Astrocyte (in vitro differentiated cells and primary cell): Measurements from ENCODE around the gene POTEJ. TPM values are rescaled to one million over a fixed set of nuclear protein-coding genes. Genes with fewer than 3 reads are reported as not detected.
"Not testable (repeated sequence)": the region's sequence is repeated elsewhere in the genome, so short reads cannot be mapped to it uniquely, and the experiment has no call there.

Experiments used
- DNase-seq: peaks from one replicate; pipeline ENCODE4 v3.0.0-alpha.2; 2010; ENCODE audit warnings: low read depth
- FAIRE-seq: peaks from 2 replicates; lab custom pipeline; 2011; peaks lifted over from hg19 to GRCh38; lab: Jason Lieb, UNC
- H2AFZ ChIP-seq: 2 replicates; pipeline ENCODE4 v1.6.0; 2012; ENCODE audit warnings: low read depth, low read length, inconsistent platforms
- H3K27ac ChIP-seq: 2 replicates; pipeline ENCODE4 v1.5.1; 2011; ENCODE audit warnings: low read depth, low read length, inconsistent platforms
- H3K27me3 ChIP-seq: 2 replicates; pipeline ENCODE4 v1.6.0; 2011; ENCODE audit warnings: low read length, inconsistent platforms; ENCODE audit not compliant: insufficient read depth
- H3K36me3 ChIP-seq: 2 replicates; pipeline ENCODE4 v1.5.1; 2011; ENCODE audit warnings: low read length, inconsistent platforms; ENCODE audit not compliant: insufficient read depth
- H3K4me1 ChIP-seq: 2 replicates; pipeline ENCODE4 v1.5.1; 2011; ENCODE audit warnings: low read length, inconsistent platforms; ENCODE audit not compliant: insufficient read depth
- H3K4me2 ChIP-seq: 2 replicates; pipeline ENCODE4 v1.6.0; 2012; ENCODE audit warnings: low read length, inconsistent platforms
- H3K4me3 ChIP-seq: 2 replicates; pipeline ENCODE4 v1.5.1; 2011; ENCODE audit warnings: low read depth, mild to moderate bottlenecking, low read length, inconsistent platforms; ENCODE audit not compliant: insufficient read depth
- H3K79me2 ChIP-seq: 2 replicates; pipeline ENCODE4 v1.6.0; 2012; ENCODE audit warnings: mild to moderate bottlenecking, low read length, inconsistent platforms; ENCODE audit not compliant: insufficient read depth
- H3K9ac ChIP-seq: 2 replicates; pipeline ENCODE4 v1.6.0; 2012; ENCODE audit warnings: mild to moderate bottlenecking, low read length, inconsistent platforms
- H3K9me3 ChIP-seq: 2 replicates; pipeline ENCODE4 v1.5.1; 2012; ENCODE audit warnings: low read depth, mild to moderate bottlenecking, low read length, inconsistent platforms; ENCODE audit not compliant: insufficient read depth
- H4K20me1 ChIP-seq: 2 replicates; pipeline ENCODE4 v1.6.0; 2012; ENCODE audit warnings: low read length, inconsistent platforms; ENCODE audit not compliant: insufficient read depth
- H3K27ac Mint-ChIP-seq: one replicate; pipeline ENCODE4 v1.8.0; 2021; ENCODE audit warnings: mild to moderate bottlenecking, mixed read lengths; ENCODE audit not compliant: unreplicated experiment
- H3K27me3 Mint-ChIP-seq: one replicate; pipeline ENCODE4 v1.8.0; 2021; ENCODE audit warnings: low read depth, mixed read lengths; ENCODE audit not compliant: unreplicated experiment
- H3K36me3 Mint-ChIP-seq: one replicate; pipeline ENCODE4 v1.8.0; 2021; ENCODE audit warnings: low read depth, mixed read lengths; ENCODE audit not compliant: unreplicated experiment
- H3K4me1 Mint-ChIP-seq: one replicate; pipeline ENCODE4 v1.8.0; 2021; ENCODE audit warnings: low read depth, mixed read lengths; ENCODE audit not compliant: unreplicated experiment
- H3K4me3 Mint-ChIP-seq: one replicate; pipeline ENCODE4 v1.8.0; 2021; ENCODE audit warnings: mild to moderate bottlenecking, moderate library complexity, mixed read lengths; ENCODE audit not compliant: unreplicated experiment
- H3K9me3 Mint-ChIP-seq: one replicate; pipeline ENCODE4 v1.8.0; 2021; ENCODE audit warnings: mild to moderate bottlenecking, mixed read lengths; ENCODE audit not compliant: unreplicated experiment
- total RNA-seq: library from RNA; stranded (reverse); gene quantifications from 2 replicates; pipeline ENCODE4 v1.2.1, GENCODE V29; 2021

The POTEJ gene
- total RNA-seq, 1 donor from 2014 or later = not detected

- H2AFZ ChIP-seq, H3K4me3 ChIP-seq, H3K27ac ChIP-seq, H3K4me3 Mint-ChIP-seq, H3K9me3 Mint-ChIP-seq, H3K4me2 ChIP-seq, H3K4me1 ChIP-seq, H3K4me1 Mint-ChIP-seq, H3K79me2 ChIP-seq, H3K9me3 ChIP-seq, H3K27me3 ChIP-seq, H3K36me3 ChIP-seq, H3K36me3 Mint-ChIP-seq, H4K20me1 ChIP-seq, H3K27ac Mint-ChIP-seq, H3K9ac ChIP-seq, DNase-seq, FAIRE-seq, H3K27me3 Mint-ChIP-seq: not testable (repeated sequence)
Observed at GRCh38 chr2:130664506-130664905, 53.3 kb downstream of the POTEJ start.

- H3K4me3 Mint-ChIP-seq, H3K27me3 ChIP-seq, H4K20me1 ChIP-seq, H3K4me3 ChIP-seq, H3K4me2 ChIP-seq, H3K36me3 ChIP-seq, H3K4me1 Mint-ChIP-seq, H3K9me3 ChIP-seq, H2AFZ ChIP-seq, H3K27ac Mint-ChIP-seq, H3K27me3 Mint-ChIP-seq, H3K4me1 ChIP-seq, H3K27ac ChIP-seq, H3K9me3 Mint-ChIP-seq, H3K36me3 Mint-ChIP-seq, H3K79me2 ChIP-seq, DNase-seq, FAIRE-seq, H3K9ac ChIP-seq: not testable (repeated sequence)
Observed at GRCh38 chr2:130665596-130665995, 54.4 kb downstream of the POTEJ start.

GRCh38 chr2:130667516-130667915, 56.3 kb downstream of the POTEJ start:
- H3K79me2 ChIP-seq, H4K20me1 ChIP-seq, H3K9me3 ChIP-seq, H3K4me1 ChIP-seq, H2AFZ ChIP-seq, H3K36me3 Mint-ChIP-seq, H3K4me2 ChIP-seq, H3K27ac ChIP-seq, H3K9ac ChIP-seq, H3K27ac Mint-ChIP-seq, H3K9me3 Mint-ChIP-seq, FAIRE-seq, H3K4me3 ChIP-seq, H3K4me1 Mint-ChIP-seq, H3K27me3 ChIP-seq, H3K36me3 ChIP-seq, H3K27me3 Mint-ChIP-seq, H3K4me3 Mint-ChIP-seq, DNase-seq: not testable (repeated sequence)

GRCh38 chr2:130670026-130670745, 58.9 kb downstream of the POTEJ start:
- H3K9ac ChIP-seq, H3K4me1 Mint-ChIP-seq, H2AFZ ChIP-seq, H3K27ac Mint-ChIP-seq, H3K4me2 ChIP-seq, FAIRE-seq, H3K79me2 ChIP-seq, DNase-seq, H3K36me3 ChIP-seq, H3K4me3 ChIP-seq, H3K27ac ChIP-seq, H3K27me3 Mint-ChIP-seq, H3K9me3 Mint-ChIP-seq, H3K9me3 ChIP-seq, H3K4me3 Mint-ChIP-seq, H3K4me1 ChIP-seq, H3K27me3 ChIP-seq, H3K36me3 Mint-ChIP-seq, H4K20me1 ChIP-seq: not testable (repeated sequence)

GRCh38 chr2:130692041-130692770, 81.0 kb downstream of the POTEJ start:
- not testable (repeated sequence) for DNase-seq, H3K4me3 ChIP-seq, H3K36me3 ChIP-seq, H3K4me3 Mint-ChIP-seq, H2AFZ ChIP-seq, H3K79me2 ChIP-seq, H3K4me1 Mint-ChIP-seq, H3K9ac ChIP-seq, H3K4me1 ChIP-seq, H4K20me1 ChIP-seq, H3K9me3 ChIP-seq, H3K27ac ChIP-seq, H3K27me3 Mint-ChIP-seq, H3K36me3 Mint-ChIP-seq, FAIRE-seq, H3K9me3 Mint-ChIP-seq, H3K27ac Mint-ChIP-seq, H3K27me3 ChIP-seq, H3K4me2 ChIP-seq

GRCh38 chr2:130693474-130693873, 82.2 kb downstream of the POTEJ start:
- not testable (repeated sequence) for H4K20me1 ChIP-seq, H3K36me3 ChIP-seq, H3K9ac ChIP-seq, H3K4me3 Mint-ChIP-seq, H3K36me3 Mint-ChIP-seq, H3K4me3 ChIP-seq, H3K79me2 ChIP-seq, H3K9me3 Mint-ChIP-seq, H3K9me3 ChIP-seq, H3K4me1 Mint-ChIP-seq, FAIRE-seq, H2AFZ ChIP-seq, H3K27me3 ChIP-seq, H3K27ac Mint-ChIP-seq, H3K4me2 ChIP-seq, DNase-seq, H3K27ac ChIP-seq, H3K4me1 ChIP-seq, H3K27me3 Mint-ChIP-seq
